Loucy (cell line): ENCODE results near the gene LYRM4.

ENCODE experiments used
- H2AFZ ChIP-seq: fragments of 200-600 bp; sonication (generic); 2 replicates; pipeline ENCODE4 v1.6.0; 2016; ENCODE audit warnings: antibody characterized with exemption, mild to moderate bottlenecking, low read length, moderate library complexity
- H3F3A ChIP-seq: fragments of 200-600 bp; 2 replicates; pipeline ENCODE4 v1.6.0; 2016; ENCODE audit warnings: antibody characterized with exemption, low read depth, mild to moderate bottlenecking
- H3K27me3 ChIP-seq: fragments of 200-600 bp; sonication (generic); 2 replicates; pipeline ENCODE4 v1.6.1; 2014; ENCODE audit warnings: low read length, mild to moderate bottlenecking; ENCODE audit not compliant: insufficient read depth, poor library complexity, severe bottlenecking
- H3K36me3 ChIP-seq: fragments of 200-600 bp; sonication (generic); 2 replicates; pipeline ENCODE4 v1.6.1; 2016; ENCODE audit warnings: low read length; ENCODE audit not compliant: insufficient read depth
- H3K4me1 ChIP-seq: fragments of 200-600 bp; sonication (generic); 2 replicates; pipeline ENCODE4 v1.5.1; 2014; ENCODE audit warnings: low read length, mild to moderate bottlenecking; ENCODE audit not compliant: insufficient read depth, poor library complexity, severe bottlenecking
- H3K4me2 ChIP-seq: fragments of 200-600 bp; sonication (generic); 2 replicates; pipeline ENCODE4 v1.6.0; 2014; ENCODE audit warnings: antibody characterized with exemption, low read length, low read depth, mild to moderate bottlenecking; ENCODE audit not compliant: poor library complexity, severe bottlenecking
- H3K4me3 ChIP-seq: fragments of 200-600 bp; sonication (generic); 2 replicates; pipeline ENCODE4 v1.5.1; 2014; ENCODE audit warnings: low read length, mild to moderate bottlenecking, mixed read lengths; ENCODE audit not compliant: poor library complexity, severe bottlenecking
- H3K79me2 ChIP-seq: fragments of 200-600 bp; sonication (generic); 2 replicates; pipeline ENCODE4 v1.6.1; 2014; ENCODE audit warnings: low read length; ENCODE audit not compliant: insufficient read depth
- H3K9ac ChIP-seq: fragments of 200-600 bp; sonication (generic); 2 replicates; pipeline ENCODE4 v1.6.0; 2014; ENCODE audit warnings: mild to moderate bottlenecking, low read depth, low read length, moderate library complexity; ENCODE audit not compliant: poor library complexity, severe bottlenecking
- H3K9me2 ChIP-seq: fragments of 200-600 bp; sonication (generic); replicated peaks from 2 replicates; pipeline ENCODE4 v1.6.1; 2016; ENCODE audit warnings: low read depth, low read length, mixed read lengths
- H3K9me3 ChIP-seq: fragments of 200-600 bp; sonication (generic); 2 replicates; pipeline ENCODE4 v1.6.1; 2014; ENCODE audit warnings: mild to moderate bottlenecking, antibody characterized with exemption, low read length, low read depth; ENCODE audit not compliant: insufficient read depth
- H4K20me1 ChIP-seq: fragments of 200-600 bp; sonication (generic); 2 replicates; pipeline ENCODE4 v1.6.0; 2014; ENCODE audit warnings: antibody characterized with exemption, low read length, mild to moderate bottlenecking; ENCODE audit not compliant: insufficient read depth, poor library complexity, severe bottlenecking
- EZH2phosphoT487 ChIP-seq: fragments of 200-600 bp; IDR thresholded peaks from 2 replicates; pipeline ENCODE4 v1.6.1; 2018; ENCODE audit warnings: antibody characterized with exemption, mild to moderate bottlenecking, moderate library complexity, borderline replicate concordance
- TF ChIP-seq, protein P1 (sequence below): fragments of 200-600 bp; sonication (generic); conservative IDR thresholded peaks from 2 replicates; pipeline ENCODE4 v1.5.1; 2014; ENCODE audit warnings: mild to moderate bottlenecking, antibody characterized with exemption, low read length

Gene LYRM4

DNA sequence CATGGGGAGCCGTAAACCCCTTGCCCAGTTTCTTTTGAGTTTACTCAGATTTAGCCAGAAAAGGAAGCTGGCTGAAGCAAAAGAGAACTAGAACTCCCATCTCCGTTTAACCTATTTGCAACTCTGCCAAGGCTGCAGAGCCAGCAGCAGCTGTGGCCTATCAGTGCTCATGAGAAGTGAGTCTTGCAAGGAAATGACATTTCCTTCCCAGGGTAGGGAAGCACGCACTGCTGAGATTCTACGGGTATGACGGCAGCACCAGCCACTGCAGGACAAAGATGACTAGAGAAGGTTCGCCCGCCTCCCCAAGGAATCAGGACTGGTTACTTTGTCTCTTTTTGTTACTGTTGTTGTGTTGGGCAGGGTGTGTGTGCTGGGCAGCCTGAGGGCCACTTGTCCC lies 128.0 kb downstream of the LYRM4 start:
- Histone ChIP-seq H3K9ac (no peak overlapping the region), H3K27me3 (no peaks in the 10 kb centered on the region), H3K4me3 (no peak overlapping the region), H3K9me3 (no peaks in the 10 kb centered on the region), H3F3A (no peaks in the 10 kb centered on the region), H4K20me1 (no peaks in the 10 kb centered on the region), H3K4me1 (peaks cover 17% of the 10 kb centered on the region), H3K36me3 (no peaks in the 10 kb centered on the region), H3K4me2 (no peak overlapping the region), H3K79me2 (no peaks in the 10 kb centered on the region), H3K9me2 (no peaks in the 10 kb centered on the region), H2AFZ (no peak overlapping the region)
- TF ChIP-seq EZH2phosphoT487: no peak
- TF ChIP-seq, protein P1, sequence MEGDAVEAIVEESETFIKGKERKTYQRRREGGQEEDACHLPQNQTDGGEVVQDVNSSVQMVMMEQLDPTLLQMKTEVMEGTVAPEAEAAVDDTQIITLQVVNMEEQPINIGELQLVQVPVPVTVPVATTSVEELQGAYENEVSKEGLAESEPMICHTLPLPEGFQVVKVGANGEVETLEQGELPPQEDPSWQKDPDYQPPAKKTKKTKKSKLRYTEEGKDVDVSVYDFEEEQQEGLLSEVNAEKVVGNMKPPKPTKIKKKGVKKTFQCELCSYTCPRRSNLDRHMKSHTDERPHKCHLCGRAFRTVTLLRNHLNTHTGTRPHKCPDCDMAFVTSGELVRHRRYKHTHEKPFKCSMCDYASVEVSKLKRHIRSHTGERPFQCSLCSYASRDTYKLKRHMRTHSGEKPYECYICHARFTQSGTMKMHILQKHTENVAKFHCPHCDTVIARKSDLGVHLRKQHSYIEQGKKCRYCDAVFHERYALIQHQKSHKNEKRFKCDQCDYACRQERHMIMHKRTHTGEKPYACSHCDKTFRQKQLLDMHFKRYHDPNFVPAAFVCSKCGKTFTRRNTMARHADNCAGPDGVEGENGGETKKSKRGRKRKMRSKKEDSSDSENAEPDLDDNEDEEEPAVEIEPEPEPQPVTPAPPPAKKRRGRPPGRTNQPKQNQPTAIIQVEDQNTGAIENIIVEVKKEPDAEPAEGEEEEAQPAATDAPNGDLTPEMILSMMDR: no peak; the same call in 1 of the 2 replicates

DNA sequence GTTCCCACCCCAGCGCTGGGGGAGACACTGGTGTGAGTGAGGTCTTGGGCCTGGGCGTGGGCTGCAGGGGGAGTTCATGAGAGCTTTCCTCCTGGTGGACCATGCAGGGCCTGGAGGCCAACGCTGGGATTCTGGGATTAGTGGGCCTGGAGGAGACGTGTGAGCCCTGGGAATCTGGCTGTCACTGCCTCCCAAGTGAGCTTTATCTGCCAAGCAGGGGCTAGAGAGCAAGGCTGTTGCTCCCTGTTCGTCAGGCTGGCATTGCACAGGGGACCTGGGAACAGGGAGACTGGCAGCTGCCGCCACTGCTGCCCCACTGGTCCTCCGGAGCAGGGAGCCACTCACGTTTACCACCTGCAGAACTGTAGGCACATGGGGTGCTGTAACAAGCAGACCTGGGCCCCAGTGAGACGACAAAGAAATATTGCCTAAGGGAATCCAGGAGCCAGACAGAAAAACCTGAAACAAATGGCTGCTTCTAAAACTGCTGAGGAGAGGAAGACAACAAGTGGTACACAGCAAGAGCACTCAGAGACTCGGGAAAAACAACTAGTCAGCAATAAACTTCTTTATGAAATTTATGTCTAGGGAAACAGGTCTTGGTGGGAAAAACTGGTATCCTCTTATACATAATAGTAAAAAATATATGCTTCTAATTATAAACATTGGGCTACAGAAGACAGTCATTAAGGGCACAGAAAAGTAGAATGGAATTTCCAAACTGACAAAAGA lies 130.4 kb downstream of the LYRM4 start:
- H3K9ac ChIP-seq: no peak overlapping the region
- H3K4me1 ChIP-seq: peaks cover 13% of the 10 kb centered on the region

DNA sequence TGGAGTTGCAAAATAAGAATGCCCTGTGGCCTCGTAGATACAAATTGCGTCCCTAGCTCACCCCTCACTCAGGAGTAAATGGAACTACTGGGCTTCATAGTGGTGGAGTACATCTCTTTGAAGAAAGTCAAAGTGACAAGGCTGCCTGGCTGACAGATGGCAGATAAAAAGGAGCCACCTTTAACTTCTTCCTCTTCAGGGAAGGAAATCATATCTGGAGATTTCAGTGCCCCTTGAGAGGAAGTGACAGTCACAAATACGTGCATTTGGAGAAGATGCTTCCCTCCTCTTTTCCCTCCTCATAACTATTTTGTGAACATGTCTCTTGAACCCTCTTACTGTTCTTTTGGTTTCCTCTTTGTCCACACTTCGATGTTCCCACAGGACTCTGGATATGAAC lies 132.4 kb downstream of the LYRM4 start:
- H3K9me3 ChIP-seq: no peaks in the 10 kb centered on the region
- no peaks in the 10 kb centered on the region for H3K9me2 ChIP-seq
- H3K9ac ChIP-seq: no peak overlapping the region
- H4K20me1 ChIP-seq: no peaks in the 10 kb centered on the region
- no peak for TF ChIP-seq EZH2phosphoT487
- TF ChIP-seq, protein P1: no peak
- H3K36me3 ChIP-seq: no peaks in the 10 kb centered on the region
- no peaks in the 10 kb centered on the region for H3K27me3 ChIP-seq
- H3K4me2 ChIP-seq: peak overlapping the region; percentile 25
- H2AFZ ChIP-seq: no peak overlapping the region
- H3K79me2 ChIP-seq: no peaks in the 10 kb centered on the region
- H3F3A ChIP-seq: no peaks in the 10 kb centered on the region
- H3K4me3 ChIP-seq: no peak overlapping the region
- peaks cover 13% of the 10 kb centered on the region for H3K4me1 ChIP-seq

More for the DNA sequence above, 130.4 kb downstream of the LYRM4 start:
- Histone ChIP-seq H3K79me2 (no peaks in the 10 kb centered on the region), H3K4me2 (no peak overlapping the region), H3K9me2 (no peaks in the 10 kb centered on the region), H4K20me1 (no peaks in the 10 kb centered on the region), H2AFZ (no peak overlapping the region), H3K4me3 (no peak overlapping the region), H3F3A (no peaks in the 10 kb centered on the region), H3K27me3 (no peaks in the 10 kb centered on the region), H3K9me3 (no peaks in the 10 kb centered on the region), H3K36me3 (no peaks in the 10 kb centered on the region)
- TF ChIP-seq EZH2phosphoT487: no peak
- TF ChIP-seq, protein P1: no peak
